Ovary (tissue), 9 donors: Measurements from ENCODE around the gene PCBP1. TPM values are rescaled to one million over a fixed set of nuclear protein-coding genes. Genes with fewer than 3 reads are reported as not detected.

ENCODE experiments used
- DNase-seq, 5 donors: peaks; one replicate each; pipeline ENCODE4 v3.0.0-alpha.2; 2019 to 2020
- H3K27ac ChIP-seq, 2 donors: fragments of 200-600 bp; one replicate each; pipeline versions ENCODE4 v1.5.1 to v1.8.0; 2019 to 2022
- H3K27me3 ChIP-seq: fragments of 200-600 bp; one replicate; pipeline ENCODE4 v1.8.0; 2022
- H3K36me3 ChIP-seq: fragments of 200-600 bp; sonication (generic); one replicate; pipeline ENCODE4 v1.5.1; 2019
- H3K4me1 ChIP-seq: one replicate; pipeline ENCODE4 v1.8.1; 2013; ENCODE audit warnings: mild to moderate bottlenecking, moderate library complexity; ENCODE audit not compliant: insufficient read depth
- H3K4me3 ChIP-seq: fragments of 200-600 bp; sonication (generic); one replicate; pipeline ENCODE4 v1.5.1; 2017
- H3K9me3 ChIP-seq, 2 donors: fragments of 200-600 bp in 1 of 2; sonication (generic) in 1 of 2; one replicate each; pipeline versions ENCODE4 v1.5.1 to v1.8.1; 2013 to 2019; ENCODE audit warnings: mild to moderate bottlenecking in 1 of 2, moderate library complexity in 1 of 2
- CTCF ChIP-seq, 3 donors: fragments of 450-650 bp in 2 of 3; fragments of 200-600 bp in 1 of 3; IDR thresholded peaks; one replicate each; pipeline versions ENCODE4 v1.5.1 to v1.8.0; 2016 to 2022; ENCODE audit warnings: antibody characterized with exemption in 3 of 3, mild to moderate bottlenecking in 1 of 3
- EP300 ChIP-seq: sonication (generic); formaldehyde crosslinking; IDR thresholded peaks from one replicate; pipeline ENCODE4 v1.6.1; 2017; ENCODE audit warnings: antibody characterized with exemption
- POLR2A ChIP-seq: fragments of 450-650 bp; IDR thresholded peaks from one replicate; pipeline ENCODE4 v1.6.1; 2017; ENCODE audit warnings: antibody characterized with exemption, mild to moderate bottlenecking, moderate library complexity
- WGBS, 3 donors: extraction: QIAGEN DNeasy Blood & Tissue Kit in 1 of 3; methylation state at CpG; one replicate each; pipeline versions ENCODE4 v1.1.5 to v1.1.7; 2013 to 2017; 5-methylcytosine and 5-hydroxymethylcytosine counted together
- intact Hi-C, 4 donors: fragments of 100-400 bp; cut with DNase I; formaldehyde crosslinking; loops; one replicate each; pipeline versions ENCODE4 v1.11.0 to v1.15.1; 2022 to 2023
- polyA plus RNA-seq, 2 donors: library from polyadenylated mRNA; stranded (reverse); fragments of 200-250 nt in 1 of 2; fragments of 350-450 nt in 1 of 2; fragmentation: Illumina TruSeq in 1 of 2; extraction: RNeasy Lipid Tissue Mini Kit (QIAGEN cat#74804) in 1 of 2; gene quantifications; one replicate each; pipeline ENCODE4 v1.2.3, GENCODE V29; 2013 to 2014
- total RNA-seq, 7 donors: library from RNA; depleted of rRNA in 2 of 7; stranded (reverse); fragments of >200 nt in 2 of 7; fragmentation: NEBNext Ultra II Directional in 3 of 7; extraction: Animal tissue kit (Norgen Biotek cat#: 25700) in 3 of 7; gene quantifications; one replicate each; pipeline versions ENCODE4 v1.1.0 to v1.2.4, GENCODE V29; 2016 to 2023
- donor health status: DM: no; HTN: no; CAD: no; lungs with moderate emphysema.
- donor health status: DM: no; HTN: no; CAD: no.
- donor health status: Bipolar disorder and iron deficiency.
- donor health status: DM: yes; HTN: yes; CAD: no.
- donor health status: DM: no; HTN: no; CAD: no.
- donor health status: DM: yes; HTN: yes; CAD: no.

PCBP1 gene
- total and polyA plus RNA-seq, 9 donors: 77.1 to 302 (median 267) TPM

DNA sequence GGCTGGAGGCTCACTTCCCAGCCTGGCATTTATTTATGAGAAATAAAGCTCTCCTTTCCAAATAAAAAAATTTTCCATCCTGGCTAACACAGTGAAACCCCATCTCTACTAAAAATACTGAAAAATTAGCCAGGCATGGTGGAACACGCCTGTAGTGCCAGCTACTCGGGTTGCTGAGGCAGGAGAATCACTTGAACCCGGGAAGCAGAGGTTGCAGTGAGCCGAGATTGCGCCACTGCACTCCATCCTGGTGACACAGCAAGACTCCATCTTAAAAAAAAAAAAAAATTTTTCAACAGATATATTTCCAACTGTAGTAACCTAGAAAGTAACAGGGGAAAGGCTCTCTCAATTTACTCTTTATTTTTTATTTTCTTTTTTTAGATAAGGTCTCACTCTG lies 6.1 kb upstream of the PCBP1 start:
- Histone ChIP-seq H3K4me1 (peaks cover 5% of the 10 kb centered on the region), H3K27me3 (no peaks in the 10 kb centered on the region), H3K27ac (no peak overlapping the region), H3K4me3 (no peak overlapping the region), H3K36me3 (no peaks in the 10 kb centered on the region), H3K9me3 (no peaks in the 10 kb centered on the region)
- intact Hi-C loops: loop anchor here in 3 of 4 donors (5.0 to 10.0 kb wide), 3 partner anchors 164 to 214 kb away; partner anchors contain the start of genes MXD1 (in 2 of the 3) and SNRPG (in 1 of the 3)
- WGBS, 3 donors: 92 to 95% (median 95%) methylated on average over 5 of the region's 5 CpGs
- DNase-seq: no peak
- TF ChIP-seq CTCF (IDR thresholded peaks at IDR 0.05) (no peak), EP300 (no peak), POLR2A (no peak)

DNA sequence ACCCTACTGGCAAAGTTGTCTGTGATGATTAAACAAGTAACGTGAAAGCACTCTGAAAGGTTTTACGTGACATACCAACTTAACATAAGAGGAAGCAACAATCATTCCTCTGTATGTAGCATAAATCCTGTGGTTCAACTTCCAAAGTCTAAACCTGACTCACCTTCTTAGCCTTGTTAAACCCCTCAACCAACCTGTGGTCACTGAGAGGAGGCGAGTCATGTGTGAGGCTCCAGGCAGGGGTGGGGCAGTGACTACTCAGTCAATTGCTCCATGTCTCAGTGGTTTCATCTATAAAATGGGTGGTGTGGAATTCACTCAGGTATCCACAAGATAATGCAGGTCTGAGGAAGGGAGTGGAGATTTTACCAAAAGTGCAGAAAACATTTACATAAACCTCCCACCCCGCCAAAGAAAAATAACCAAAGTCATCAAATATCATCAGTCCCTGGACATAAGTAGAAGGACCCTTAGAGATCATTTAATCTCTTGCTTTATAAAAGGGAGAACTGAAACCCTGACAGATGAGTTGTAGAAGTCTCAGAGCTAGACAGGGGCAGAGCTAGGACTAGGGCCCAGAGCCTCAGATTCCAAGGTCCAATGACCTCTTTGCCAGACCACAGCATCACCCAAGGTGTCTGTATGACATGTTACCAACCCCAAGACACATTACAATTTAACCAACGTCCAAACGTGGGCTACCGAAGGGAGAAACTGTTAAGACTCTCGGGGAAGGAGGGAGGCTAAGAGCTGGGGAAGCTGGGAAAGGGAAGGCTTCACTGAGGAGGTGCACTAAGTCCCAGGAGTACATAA lies 3.7 kb upstream of the PCBP1 start:
- peaks cover 5% of the 10 kb centered on the region for H3K4me1 ChIP-seq
- H3K36me3 ChIP-seq: no peaks in the 10 kb centered on the region
- H3K9me3 ChIP-seq: no peaks in the 10 kb centered on the region
- H3K27me3 ChIP-seq: no peaks in the 10 kb centered on the region
- H3K4me3 ChIP-seq: no peak overlapping the region
- TF ChIP-seq CTCF (IDR thresholded peaks at IDR 0.05) (no peak), POLR2A (no peak), EP300 (no peak)
- DNase-seq: no peak
- peak overlapping the region in 1 of 2 donors; percentile 30 for H3K27ac ChIP-seq
- intact Hi-C loops: loop anchor here in 3 of 4 donors (5.0 to 10.0 kb wide), 3 partner anchors 166 to 211 kb away; partner anchors contain the start of genes MXD1 (in 2 of the 3) and SNRPG (in 1 of the 3)
- WGBS, 3 donors: 69 to 73% (median 72%) methylated on average over 8 of the region's 8 CpGs

DNA sequence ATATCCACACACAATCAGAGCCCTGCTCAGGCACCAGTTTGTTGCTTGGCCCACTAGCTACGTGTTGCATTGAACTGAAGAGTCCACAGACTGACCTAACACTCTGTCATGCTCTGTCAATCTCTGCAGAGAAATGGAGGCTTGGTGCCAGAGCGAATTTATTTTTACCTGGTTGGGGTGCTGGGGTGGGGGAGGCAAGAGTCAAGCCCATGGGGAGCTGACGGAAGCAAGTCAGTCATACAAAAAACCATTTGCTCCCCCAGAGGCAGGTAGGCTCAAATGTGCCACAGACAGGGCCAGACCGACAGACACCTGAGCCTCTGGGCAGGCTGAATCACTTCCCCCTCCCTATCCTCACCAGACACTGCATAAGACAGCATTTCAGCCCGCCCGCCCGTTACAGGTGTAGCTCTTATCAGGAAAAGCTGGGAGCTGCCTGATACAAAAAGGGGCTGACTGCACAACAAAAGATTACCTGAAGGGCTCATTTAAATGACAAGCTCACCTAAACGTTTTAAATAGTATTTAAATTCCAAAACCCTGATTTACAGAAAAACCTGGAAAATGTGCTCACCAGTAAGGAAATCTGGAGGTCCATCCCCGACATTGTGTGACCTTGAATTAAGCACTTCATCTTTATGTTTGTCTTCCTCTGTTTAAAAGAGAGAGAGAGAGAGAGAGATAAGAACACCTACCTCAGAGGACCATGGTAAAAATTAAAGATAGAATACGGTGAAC lies 2.1 kb upstream of the PCBP1 start:
- peak overlapping the region; percentile 99 to 100 for H3K27ac ChIP-seq
- H3K36me3 ChIP-seq: no peaks in the 10 kb centered on the region
- peak overlapping the region; percentile 61 for H3K4me3 ChIP-seq
- WGBS, 3 donors: 26 to 41% (median 35%) methylated on average over 10 of the region's 10 CpGs
- H3K4me1 ChIP-seq: peaks cover 10% of the 10 kb centered on the region
- DNase-seq: peak; percentile 44 to 55 (median 53)
- H3K9me3 ChIP-seq: no peaks in the 10 kb centered on the region
- no peak for TF ChIP-seq EP300
- no peak for TF ChIP-seq POLR2A
- no peak for TF ChIP-seq CTCF (IDR thresholded peaks at IDR 0.05)
- intact Hi-C loops: loop anchor here (5.0 to 10.0 kb wide), 7 partner anchors 37 to 210 kb away; partner anchors contain the start of genes MXD1 (in 2 of the 4) and SNRPG (in 1 of the 4)
- H3K27me3 ChIP-seq: no peaks in the 10 kb centered on the region

DNA sequence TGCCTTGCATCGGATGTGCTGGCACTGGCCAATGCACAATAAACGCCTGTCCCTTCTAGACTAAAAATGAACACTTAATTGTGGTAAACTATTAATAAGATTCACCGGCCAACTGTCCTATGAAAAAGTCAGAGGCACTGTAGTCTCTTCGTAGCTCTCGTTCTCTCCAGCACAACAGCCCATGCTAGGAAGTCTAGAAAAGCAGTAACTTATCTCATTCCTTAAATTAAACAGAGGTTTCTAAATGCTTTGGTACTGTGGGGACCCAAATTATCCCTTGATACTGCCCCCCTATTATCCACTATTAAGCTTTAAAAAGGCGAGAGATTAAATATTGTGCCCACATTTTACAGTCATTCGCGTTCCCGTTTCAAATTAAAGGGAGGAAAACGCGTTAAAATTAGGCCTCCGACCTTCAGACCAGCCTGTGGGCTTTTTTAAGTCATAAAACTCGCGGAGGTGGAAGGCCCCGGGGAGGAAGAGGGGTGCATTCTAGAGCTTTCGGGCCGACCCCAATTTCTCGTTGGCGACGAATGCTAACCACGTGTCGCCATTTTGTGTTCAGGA lies 1.5 kb upstream of the PCBP1 start:
- Histone ChIP-seq H3K9me3 (no peaks in the 10 kb centered on the region), H3K27ac (peak overlapping the region; percentile 99 to 100), H3K4me3 (peak overlapping the region; percentile 61), H3K4me1 (peaks cover 10% of the 10 kb centered on the region), H3K27me3 (no peaks in the 10 kb centered on the region), H3K36me3 (no peaks in the 10 kb centered on the region)
- 5 to 9% (median 6%) methylated on average over 22 of the region's 22 CpGs for WGBS, 3 donors
- TF ChIP-seq POLR2A (no peak), CTCF (IDR thresholded peaks at IDR 0.05) (no peak), EP300 (no peak)
- DNase-seq: no peak
- intact Hi-C loops: loop anchor here (2.0 to 10.0 kb wide), 7 partner anchors 37 to 209 kb away; partner anchors contain the start of genes MXD1 (in 1 of the 4) and SNRPG (in 1 of the 4)
